HG03442 (cell line): ENCODE measurements around the gene FCMR.

ENCODE experiments used
- ATAC-seq: cut with Tn5 transposase; IDR thresholded peaks from one replicate; pipeline ENCODE4 v1.9.1; 2021; ENCODE audit warnings: mild to moderate bottlenecking, moderate library complexity; ENCODE audit not compliant: unreplicated experiment

The FCMR gene

GRCh38 chr1:206903687-206904086 lies 18.1 kb downstream of the FCMR start:
- ATAC-seq = no peak

GRCh38 chr1:206902702-206903101 lies 19.0 kb downstream of the FCMR start:
- no peak for ATAC-seq

DNA sequence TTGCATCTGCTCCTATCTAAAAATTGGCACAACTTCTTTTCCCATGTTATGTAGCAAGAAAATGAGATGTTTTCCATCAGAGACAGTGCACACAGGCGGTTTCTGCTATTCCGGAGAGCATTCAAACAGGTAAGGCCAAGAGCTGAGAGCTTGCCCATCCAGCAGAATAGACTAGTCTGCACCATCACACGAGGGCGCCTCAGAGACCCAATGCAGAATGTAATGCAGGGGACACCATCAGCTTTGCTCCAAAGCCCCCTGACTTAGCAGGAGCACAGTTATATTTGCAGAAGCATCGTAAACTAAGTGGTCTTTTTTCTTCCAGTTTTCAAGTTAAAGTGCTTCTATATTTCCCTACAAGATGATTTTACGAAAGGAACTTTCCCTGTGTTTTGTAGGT lies 19.8 kb downstream of the FCMR start:
- no peak for ATAC-seq

- no peak for ATAC-seq
Observed at GRCh38 chr1:206900149-206900548, 21.6 kb downstream of the FCMR start.

GRCh38 chr1:206899717-206900116 lies 22.0 kb downstream of the FCMR start:
- ATAC-seq = no peak

DNA sequence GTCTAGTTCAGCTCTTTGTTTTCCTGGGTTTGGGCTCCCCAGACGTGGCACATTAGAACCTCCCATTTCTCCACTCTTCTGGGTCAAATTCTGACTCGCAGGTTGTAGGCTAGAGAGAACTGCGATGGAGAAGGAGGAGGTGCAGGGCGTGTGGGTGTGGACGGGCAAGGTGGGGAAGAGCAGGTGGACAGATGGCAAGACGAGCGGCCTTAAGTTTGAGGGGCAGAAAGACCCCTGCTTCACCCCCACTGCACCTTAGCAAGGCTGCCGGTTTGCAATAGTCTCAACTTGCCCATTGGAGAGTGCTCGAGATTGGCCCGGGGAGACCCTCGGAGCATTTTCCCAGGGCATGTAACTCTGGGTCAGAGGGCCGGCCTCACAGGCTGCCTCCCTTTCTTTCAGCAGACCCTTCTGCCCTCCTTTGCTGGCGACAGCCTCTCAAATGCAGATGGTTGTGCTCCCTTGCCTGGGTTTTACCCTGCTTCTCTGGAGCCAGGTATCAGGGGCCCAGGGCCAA lies 22.8 kb downstream of the FCMR start:
- ATAC-seq = no peak

GRCh38 chr1:206898089-206898914 lies 23.4 kb downstream of the FCMR start:
- no peak for ATAC-seq

DNA sequence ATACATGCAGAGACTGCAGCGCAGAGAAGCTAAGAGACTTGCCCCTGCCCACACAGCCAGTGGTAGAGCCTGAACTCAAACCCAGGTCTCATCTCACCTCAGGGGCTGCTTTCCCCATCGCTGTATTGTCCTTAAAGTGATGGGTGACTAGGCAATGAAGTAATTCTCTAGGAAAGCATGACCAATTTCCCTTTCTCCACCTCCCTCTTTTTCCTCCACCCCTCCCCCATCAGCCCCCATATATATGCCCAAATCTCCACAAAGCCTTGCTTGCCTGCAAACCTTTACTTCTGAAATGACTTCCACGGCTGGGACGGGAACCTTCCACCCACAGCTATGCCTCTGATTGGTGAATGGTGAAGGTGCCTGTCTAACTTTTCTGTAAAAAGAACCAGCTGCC lies 24.6 kb downstream of the FCMR start, which contains the start of gene IL24:
Gene IL24 (plus strand): TSS at position 269 of the 400 bp plus-strand sequence. CDS start 390 bp downstream, outside the sequence.
- no peak for ATAC-seq

DNA sequence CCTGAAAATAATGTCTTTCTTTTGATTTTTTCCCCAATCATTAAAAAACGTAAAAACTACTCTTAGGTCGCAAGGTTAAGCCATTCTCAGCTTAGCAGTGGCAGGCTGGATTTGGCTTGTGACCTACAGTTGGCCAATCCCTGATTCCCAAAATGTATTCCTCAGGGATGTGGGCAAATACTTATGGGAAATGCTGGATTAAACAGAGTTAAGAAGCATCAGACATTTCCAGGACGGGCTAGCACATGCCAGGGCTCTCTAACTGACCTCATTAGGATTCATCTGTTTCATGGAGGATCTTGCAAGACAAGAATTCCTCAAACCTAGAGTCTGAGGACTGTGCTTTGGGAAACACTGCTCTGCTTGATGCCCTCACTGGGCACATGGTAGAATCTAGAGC lies 25.5 kb downstream of the FCMR start:
- no peak for ATAC-seq

DNA sequence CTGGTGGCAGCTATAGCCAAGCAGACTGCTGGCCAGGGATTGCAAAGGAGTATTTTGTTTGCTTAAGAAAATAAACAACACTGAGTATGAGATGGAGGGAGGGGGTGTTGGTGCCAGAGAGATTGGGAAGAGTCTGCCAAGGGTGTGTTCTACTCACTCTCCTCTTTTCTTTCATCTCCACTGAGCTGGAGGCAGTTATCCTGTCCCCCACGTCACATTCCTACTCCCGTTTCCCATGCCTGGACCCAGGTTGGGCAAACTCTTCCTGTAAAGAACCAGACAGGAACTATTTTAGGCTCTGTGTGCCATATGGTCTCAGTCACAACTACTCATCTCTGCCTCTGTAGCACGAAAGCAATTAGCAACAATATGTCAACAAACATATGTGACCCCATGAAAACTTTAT lies 25.9 kb downstream of the FCMR start:
- ATAC-seq = no peak

- no peak for ATAC-seq
Observed at GRCh38 chr1:206895325-206895724, 26.4 kb downstream of the FCMR start.

DNA sequence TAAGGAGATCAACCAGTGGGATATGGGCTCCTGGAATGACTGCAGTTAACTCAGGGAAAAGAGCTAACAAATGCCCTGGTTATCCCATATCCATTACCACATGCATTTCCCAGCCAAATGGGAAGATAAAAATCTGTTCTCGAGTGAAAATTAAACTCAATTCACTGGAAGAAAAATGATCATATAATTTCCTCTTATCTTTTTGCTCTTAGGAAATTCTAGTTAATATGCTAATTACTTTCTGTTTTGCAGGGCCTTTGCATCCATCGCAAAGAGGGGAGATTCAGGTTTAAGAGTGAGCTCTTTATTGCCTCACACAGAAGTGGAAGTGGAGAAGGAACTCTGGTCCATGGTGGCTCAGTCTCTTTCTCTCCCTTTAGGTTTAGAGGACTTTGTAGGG lies 28.4 kb downstream of the FCMR start:
- ATAC-seq = no peak

DNA sequence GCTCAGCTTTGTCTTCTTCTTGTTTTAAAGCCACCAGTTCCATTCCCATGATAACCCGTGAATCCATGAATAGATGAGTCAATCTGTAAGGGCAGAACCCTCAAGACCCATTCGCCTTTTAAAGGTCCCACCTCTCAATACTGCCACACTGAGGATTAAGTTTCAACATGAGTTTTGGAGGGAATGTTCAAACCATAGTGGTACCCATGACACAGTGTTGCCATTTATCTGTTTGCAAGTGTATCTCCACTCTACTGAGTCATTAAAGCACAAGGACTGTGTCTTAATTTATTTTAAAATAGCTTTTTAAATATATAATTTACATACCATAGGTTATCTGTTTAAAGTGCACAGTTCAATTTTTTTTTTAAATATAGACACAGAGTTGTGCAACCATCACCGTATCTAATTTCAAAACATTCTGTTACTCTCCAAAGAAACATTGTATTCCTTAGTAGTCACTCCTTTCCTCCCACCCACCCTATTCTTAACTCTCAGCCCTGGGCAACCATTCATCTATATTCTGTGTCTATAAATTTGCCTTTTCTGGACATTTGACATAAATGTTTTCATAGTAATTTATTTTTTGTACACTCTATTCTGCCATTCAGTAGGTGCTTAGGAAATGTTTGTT lies 29.3 kb downstream of the FCMR start:
- ATAC-seq = no peak

DNA sequence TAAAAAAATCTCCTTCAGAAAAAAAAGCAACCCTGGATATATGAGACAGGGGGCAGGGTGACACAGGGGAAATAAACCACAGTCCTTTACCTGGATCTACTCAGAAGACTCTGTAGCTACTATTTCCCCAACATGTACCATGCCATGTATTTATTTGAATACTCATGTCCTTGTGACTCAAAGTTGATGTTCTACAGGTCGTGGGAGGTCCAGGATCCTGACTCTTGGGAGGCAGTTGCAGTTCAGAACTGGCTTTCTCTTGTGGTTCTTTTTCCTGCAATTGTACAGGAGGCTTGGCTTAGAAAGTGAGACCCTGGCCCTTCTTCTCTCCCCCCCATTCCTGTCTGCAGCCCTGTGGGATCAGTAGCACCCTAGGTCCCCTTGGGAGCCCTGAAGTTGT lies 30.3 kb downstream of the FCMR start:
- no peak for ATAC-seq

DNA sequence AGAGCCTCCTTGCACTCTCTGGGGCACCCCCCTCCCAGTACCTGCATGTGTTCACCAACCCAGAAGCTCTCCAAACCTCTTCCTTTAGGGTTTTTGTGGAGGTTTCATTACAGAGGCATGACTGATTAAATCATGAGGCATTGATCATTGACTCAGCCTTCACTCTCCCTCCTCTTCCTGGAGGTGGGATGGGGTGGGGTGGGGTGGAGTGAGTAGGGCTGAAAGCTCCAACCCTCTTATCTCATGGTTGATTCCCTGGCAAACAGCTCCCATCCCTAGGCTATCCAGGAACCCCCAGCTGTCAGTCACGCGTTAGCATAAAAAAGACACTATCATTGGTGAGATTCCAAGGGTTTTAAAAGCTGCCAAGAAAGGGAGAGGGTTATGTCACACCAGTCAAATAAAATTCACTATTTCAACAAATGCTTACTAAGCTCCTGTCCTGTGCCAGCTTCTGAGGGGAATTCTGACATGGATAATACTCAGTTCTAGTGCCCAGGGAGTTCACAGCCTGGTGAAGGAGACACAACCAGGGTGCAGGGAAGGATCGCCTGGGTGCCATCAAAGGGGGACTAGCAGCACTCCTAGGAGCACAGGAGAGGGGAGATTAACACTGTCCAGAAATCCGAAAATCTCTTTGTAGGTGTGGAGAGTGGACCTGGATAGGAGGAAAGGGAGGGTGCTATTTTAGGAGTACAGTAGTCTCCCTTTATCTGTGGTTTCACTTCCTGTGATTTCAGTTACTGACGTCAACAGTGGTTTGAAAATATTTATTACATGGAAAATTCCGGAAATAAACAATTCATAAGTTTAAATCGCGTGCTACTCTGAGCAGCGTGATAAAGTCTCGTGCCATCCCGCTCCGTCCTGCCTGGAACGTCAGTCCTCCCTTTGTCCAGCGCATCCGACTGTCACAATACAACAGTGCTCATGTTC lies 31.3 kb downstream of the FCMR start:
- ATAC-seq = no peak

DNA sequence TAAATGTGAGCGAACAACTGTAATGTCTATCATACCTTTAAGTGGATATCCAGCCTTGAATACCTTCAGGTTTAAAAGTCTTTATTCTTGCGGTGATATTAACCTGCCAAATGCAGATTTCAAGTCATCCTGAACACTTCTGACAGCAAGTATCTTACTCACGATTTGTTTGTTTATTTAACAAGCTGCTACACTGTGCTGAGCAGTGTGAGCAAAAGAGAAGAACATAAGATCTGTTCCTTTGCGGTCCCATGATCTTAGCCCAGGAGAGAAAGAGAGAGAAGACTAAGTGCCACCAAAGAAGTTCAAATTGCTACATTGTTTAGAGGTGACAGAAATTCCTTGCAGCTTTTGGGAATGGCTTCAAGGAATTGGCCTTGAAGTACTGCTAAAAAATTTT lies 34.0 kb downstream of the FCMR start:
- no peak for ATAC-seq

DNA sequence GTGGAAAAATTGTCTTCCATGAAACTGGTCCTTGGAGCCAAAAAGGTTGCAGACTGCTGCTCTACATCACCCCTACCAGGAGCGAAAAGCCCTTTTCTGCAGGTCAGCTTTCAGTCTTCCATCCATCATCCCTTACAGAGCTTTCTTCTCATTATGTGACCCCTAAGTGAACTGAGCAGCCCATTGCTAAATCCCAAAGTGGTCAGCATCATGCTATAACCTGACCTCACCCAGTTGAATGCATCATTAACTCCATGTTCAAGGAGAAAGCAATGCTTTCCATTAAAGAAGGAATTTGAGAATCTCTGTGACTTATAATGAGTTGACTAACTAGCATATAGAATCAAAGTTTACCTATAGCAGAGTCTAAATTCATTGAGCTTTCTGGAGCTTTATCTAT lies 34.9 kb downstream of the FCMR start:
- no peak for ATAC-seq

GRCh38 chr1:206885341-206886060 lies 36.2 kb downstream of the FCMR start:
- ATAC-seq = no peak

DNA sequence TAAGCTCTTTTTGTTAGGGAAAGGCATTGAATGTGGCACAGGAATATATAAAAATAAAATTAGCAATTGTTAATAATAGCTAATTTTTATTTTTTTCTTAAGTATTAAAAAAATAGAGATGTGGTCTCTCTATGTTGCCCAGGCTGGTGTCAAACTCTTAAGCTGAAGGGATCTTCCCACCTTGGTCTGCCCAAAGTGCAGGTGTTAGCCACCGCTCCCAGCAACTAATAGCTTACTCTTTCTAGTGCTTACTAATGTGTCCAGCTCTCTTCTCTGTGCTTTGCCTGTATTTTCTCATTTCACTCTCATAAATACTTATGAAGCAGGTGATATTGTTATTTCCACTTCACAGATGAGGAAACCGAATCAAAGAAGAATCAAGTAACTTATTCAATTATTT lies 37.9 kb downstream of the FCMR start:
- ATAC-seq = no peak

- no peak for ATAC-seq
Observed at GRCh38 chr1:206883160-206883559, 38.6 kb downstream of the FCMR start.
